GM12864 (cell line): ENCODE results near the gene STIM1.

Experiments used
- DNase-seq: peaks from one replicate; pipeline ENCODE4 v3.0.0-alpha.2; 2011; ENCODE audit warnings: low read depth
- H3K4me3 ChIP-seq: 2 replicates; pipeline ENCODE4 v1.5.1; 2011; ENCODE audit warnings: mild to moderate bottlenecking, low read depth, low read length, control low read depth
- CTCF ChIP-seq: IDR thresholded peaks from 2 replicates; pipeline ENCODE4 v1.5.1; 2011; ENCODE audit warnings: low read depth, mild to moderate bottlenecking, moderate library complexity, low read length, control low read depth, inconsistent platforms; ENCODE audit errors: missing control alignments

The STIM1 gene

DNA sequence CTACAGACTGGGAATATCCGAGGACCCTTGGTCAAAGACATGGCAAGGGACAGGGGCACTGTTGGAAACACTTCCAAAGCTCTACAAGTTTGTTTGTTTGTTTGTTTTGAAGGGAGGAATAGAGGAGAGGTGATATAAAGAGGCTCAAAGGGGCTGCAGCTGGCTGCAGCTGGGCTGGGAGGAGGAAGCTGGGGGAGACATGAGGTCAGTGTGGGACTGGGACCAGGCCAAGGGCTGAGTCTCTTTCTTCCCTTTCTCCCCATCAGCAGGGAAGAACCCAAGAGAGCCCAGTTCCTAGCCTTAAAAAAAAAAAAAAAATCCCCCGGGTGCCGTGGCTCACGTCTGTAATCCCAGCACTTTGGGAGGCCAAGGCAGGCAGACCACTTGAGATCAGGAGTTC lies 19.7 kb upstream of the STIM1 start:
- no peak for TF ChIP-seq CTCF
- no peak for DNase-seq
- no peak overlapping the region for H3K4me3 ChIP-seq

DNA sequence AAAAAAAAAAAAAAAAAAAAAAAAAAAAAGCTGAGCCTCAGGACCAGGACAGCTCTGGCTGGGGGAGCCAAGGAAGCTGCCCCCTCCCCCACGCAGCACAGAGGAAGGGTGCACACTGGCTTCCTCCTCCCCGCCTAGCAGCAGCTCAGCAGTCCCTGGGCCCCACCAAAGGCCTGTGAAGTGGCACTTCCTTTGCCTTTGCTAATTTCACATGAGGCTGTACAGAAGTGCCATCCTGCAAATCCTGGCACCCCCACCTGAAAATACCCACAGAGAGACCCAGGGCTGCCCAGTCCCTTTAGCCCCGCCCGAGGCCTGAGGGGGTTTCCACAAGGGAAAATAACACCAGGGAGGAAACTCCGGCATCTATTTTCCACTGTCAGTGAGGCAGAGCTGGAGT lies 18.6 kb upstream of the STIM1 start:
- H3K4me3 ChIP-seq = peak overlapping the region; percentile 74
- TF ChIP-seq CTCF = no peak
- DNase-seq = no peak

DNA sequence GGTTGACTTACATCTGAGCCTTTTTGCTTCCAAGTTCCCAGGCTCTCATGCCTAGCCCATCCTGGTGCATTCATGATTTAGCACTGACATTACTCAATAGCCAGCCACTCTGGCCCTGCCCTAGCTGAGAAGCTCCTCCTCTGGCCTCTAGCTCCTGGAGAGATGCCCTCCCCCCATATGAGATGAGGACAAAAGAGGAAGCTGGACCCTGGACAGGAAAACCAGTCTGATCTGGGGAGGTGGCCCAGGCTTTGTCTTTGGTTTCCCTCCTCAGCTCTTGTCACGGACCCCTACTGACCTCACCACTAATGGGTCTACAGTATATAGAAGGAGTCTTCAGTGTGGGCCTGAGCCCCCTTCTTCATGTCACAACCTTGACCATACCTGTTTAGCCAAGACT lies 17.7 kb upstream of the STIM1 start:
- H3K4me3 ChIP-seq = peak overlapping the region; percentile 74
- no peak for DNase-seq
- no peak for TF ChIP-seq CTCF

- peak overlapping the region; percentile 74 for H3K4me3 ChIP-seq
- no peak for TF ChIP-seq CTCF
- no peak for DNase-seq
Observed at GRCh38 chr11:3838504-3838903, 17.0 kb upstream of the STIM1 start.

GRCh38 chr11:3840004-3840869 lies 15.2 kb upstream of the STIM1 start:
- no peak for DNase-seq
- TF ChIP-seq CTCF = no peak

GRCh38 chr11:3840870-3841425 lies 14.5 kb upstream of the STIM1 start, which contains the start of gene RHOG:
Gene RHOG, minus strand, starts transcription at chr11:3840959. Its CDS starts 12,821 bp downstream, at chr11:3828138.
- peak; percentile 40 for DNase-seq
- no peak for TF ChIP-seq CTCF
- H3K4me3 ChIP-seq = peak within 1 kb of the TSS; percentile 74

More at GRCh38 chr11:3840004-3840869, 15.2 kb upstream of the STIM1 start:
- peak overlapping the region; percentile 74 for H3K4me3 ChIP-seq
